Measurements from ENCODE around the gene CLASP1.

Gene CLASP1

DNA sequence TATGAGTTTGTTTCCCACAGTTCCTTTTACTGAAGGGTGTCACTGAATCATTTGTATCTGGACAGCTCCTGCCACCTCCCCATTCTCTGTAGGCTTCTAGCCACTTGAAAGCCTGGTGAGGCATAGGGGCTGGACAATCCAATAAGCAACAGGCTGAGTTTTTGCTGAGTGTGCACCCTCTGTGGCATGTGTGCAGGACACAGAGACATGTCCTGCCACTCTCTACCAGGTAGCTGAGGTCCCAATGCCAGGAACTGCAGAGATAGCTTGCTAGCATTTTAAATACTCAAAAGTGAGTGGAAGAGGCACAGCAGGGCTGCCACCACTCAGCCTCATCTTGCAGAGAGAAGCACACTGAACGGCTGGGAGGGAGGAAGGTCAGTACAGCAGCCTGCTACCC is 287.0 kb downstream of the CLASP1 start:
- H3K4me1 ChIP-seq: no peaks in the 10 kb centered on the region
- no peak overlapping the region for H3K9ac ChIP-seq
- H3K4me3 ChIP-seq: no peak overlapping the region
- no peak overlapping the region for H3K27ac ChIP-seq
- no peaks in the 10 kb centered on the region for H3K9me3 ChIP-seq (replicated peaks in 1 of 11)
- H3K4me2 ChIP-seq: no peak overlapping the region
- peaks cover 0 to 18% (median 7%) of the 10 kb centered on the region in 11 experiments; a peak in 11 of 22 replicates for H4K20me1 ChIP-seq
- H3K36me3 ChIP-seq: peaks cover 94 to 100% (median 99%) of the 10 kb centered on the region in 11 experiments
- H3K27me3 ChIP-seq: no peaks in the 10 kb centered on the region
- TF ChIP-seq Cebpa-rat (IDR thresholded peaks at IDR 0.05): no peak

DNA sequence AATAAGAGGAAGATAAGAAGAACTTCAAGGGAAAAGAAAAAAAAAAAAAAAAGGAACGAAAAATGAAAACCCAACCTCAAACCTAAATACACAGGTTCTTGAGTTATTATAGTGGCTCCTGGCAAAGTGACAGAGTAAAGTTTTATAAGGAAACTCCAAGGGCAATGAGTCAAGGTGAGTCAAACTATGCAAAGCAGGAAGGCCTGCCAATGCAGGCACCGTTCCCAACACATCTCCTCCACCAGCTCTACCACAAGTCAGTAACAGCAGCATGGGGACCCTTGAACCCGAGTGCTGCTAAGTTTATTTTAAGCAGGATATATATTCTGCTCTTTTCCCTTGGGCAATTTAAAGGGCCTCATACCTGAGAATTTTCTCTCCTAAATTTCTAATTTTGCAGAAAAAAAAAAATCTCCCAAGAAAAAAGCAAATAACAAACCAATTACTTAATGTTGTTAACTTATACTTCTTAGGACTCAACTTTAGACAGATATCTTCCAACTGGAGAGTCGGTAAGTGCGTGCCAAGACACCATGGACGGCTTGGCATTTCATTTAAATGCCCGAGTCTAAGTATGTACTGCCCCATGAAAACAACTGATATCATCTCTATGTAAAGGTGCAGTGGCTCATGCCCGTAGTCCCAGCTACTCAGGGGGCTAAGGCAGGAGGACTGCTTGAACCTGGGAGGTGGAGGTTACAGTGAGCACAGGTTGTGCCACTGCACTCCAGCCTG is 288.5 kb downstream of the CLASP1 start:
- Histone ChIP-seq H3K9ac (no peak overlapping the region), H3K9me3 (replicated peaks in 1 of 11) (no peaks in the 10 kb centered on the region), H4K20me1 (peaks cover 0 to 26% (median 9%) of the 10 kb centered on the region in 11 experiments; a peak in 15 of 22 replicates), H3K4me2 (no peak overlapping the region), H3K4me1 (no peaks in the 10 kb centered on the region), H3K27me3 (no peaks in the 10 kb centered on the region), H3K4me3 (no peak overlapping the region), H3K27ac (no peak overlapping the region), H3K36me3 (peaks cover 94 to 100% (median 98%) of the 10 kb centered on the region in 11 experiments)
- no peak for TF ChIP-seq Cebpa-rat (IDR thresholded peaks at IDR 0.05)

DNA sequence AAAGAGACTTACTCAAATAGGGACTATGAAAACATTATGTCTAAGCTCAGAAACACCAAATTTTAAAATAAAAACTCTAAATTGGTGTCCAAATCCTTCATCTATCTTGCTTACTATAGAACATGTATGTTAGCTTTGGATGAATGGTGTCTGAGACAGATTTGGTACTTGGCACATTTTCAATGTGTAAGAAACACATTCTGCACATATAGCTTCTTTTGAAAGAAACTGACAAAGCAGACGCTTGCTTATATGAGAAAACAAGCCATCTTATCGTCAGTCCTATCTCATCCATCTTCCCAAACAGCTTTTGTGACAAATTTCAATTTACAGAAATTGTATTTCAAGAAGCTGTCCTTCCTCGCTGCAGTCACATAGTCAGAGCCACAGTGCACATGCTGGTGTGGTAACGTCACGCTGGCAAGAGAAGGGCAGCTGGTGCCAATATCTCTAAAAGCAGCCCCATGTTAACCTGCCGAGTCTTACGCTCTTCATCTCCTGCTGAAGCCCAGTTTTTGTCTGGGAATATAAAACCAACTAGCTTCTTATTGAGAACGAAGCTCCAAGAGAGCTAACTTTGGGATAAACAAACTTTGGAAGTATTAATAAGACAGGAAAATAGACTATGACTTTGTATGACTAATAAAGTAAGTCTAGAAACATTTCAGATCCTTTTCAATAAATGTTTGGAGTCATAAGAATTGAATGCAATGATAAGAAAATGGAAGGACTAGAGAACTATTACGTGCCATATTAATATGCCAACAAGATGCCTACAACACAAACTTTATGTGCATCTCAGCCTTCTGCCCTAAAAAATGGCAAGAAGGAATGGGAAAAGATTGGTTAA is 289.3 kb downstream of the CLASP1 start:
- no peaks in the 10 kb centered on the region for H3K9me3 ChIP-seq (replicated peaks in 1 of 11)
- H3K4me3 ChIP-seq: no peak overlapping the region
- H4K20me1 ChIP-seq: peaks cover 0 to 30% (median 9%) of the 10 kb centered on the region in 11 experiments; a peak in 15 of 22 replicates
- no peak overlapping the region for H3K27ac ChIP-seq
- H3K4me1 ChIP-seq: no peaks in the 10 kb centered on the region
- H3K36me3 ChIP-seq: peaks cover 94 to 100% (median 98%) of the 10 kb centered on the region in 11 experiments
- TF ChIP-seq Cebpa-rat (IDR thresholded peaks at IDR 0.05): no peak
- no peak overlapping the region for H3K9ac ChIP-seq
- no peak overlapping the region for H3K4me2 ChIP-seq
- no peaks in the 10 kb centered on the region for H3K27me3 ChIP-seq

DNA sequence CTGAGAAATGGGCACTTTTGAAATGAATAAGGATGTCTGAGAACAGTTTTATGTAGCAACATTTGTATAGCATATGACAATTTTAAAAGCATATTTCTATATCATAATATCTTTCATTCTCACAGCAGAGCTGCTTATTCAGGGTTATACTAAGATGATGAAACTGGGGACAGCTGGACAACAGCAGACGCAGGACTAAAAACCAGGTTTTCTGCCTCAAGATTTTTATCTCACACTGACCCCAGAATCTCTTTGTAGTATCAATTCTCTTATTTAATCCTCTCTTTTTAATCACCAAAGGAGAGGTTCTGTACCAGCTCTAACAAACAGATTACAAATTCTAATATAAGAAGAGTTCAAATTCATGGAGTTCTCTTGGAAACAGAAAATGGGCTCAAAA is 290.1 kb downstream of the CLASP1 start:
- H3K9ac ChIP-seq: no peak overlapping the region
- H3K27ac ChIP-seq: no peak overlapping the region
- H3K4me2 ChIP-seq: no peak overlapping the region
- H3K36me3 ChIP-seq: peaks cover 94 to 100% (median 98%) of the 10 kb centered on the region in 11 experiments
- no peak overlapping the region for H3K4me3 ChIP-seq
- no peak for TF ChIP-seq Cebpa-rat (IDR thresholded peaks at IDR 0.05)
- no peaks in the 10 kb centered on the region for H3K4me1 ChIP-seq
- no peaks in the 10 kb centered on the region for H3K27me3 ChIP-seq
- no peaks in the 10 kb centered on the region for H3K9me3 ChIP-seq (replicated peaks in 1 of 11)
- peaks cover 0 to 34% (median 9%) of the 10 kb centered on the region in 11 experiments; a peak in 15 of 22 replicates for H4K20me1 ChIP-seq

DNA sequence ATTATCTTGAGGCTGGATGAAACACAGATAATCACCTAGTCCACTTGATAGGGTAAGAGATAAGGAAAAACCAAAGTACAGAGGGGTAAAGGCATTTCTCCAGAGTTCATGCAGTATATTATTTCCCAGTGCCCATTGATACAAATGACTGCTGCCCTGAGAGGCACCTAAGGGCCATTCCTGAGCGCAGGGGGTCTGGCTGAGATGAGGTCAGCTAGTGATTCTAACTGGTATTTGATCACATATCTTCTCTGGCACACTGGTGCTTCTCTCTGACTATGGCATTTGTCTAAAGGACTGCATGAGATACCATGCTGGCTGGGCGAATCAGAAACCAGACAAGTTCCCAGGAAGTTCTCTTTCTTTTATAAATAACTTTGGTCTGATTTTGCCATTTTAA is 291.0 kb downstream of the CLASP1 start:
- Histone ChIP-seq H4K20me1 (peaks cover 0 to 38% (median 9%) of the 10 kb centered on the region in 11 experiments; a peak in 15 of 22 replicates), H3K4me1 (no peaks in the 10 kb centered on the region), H3K27me3 (no peaks in the 10 kb centered on the region), H3K4me2 (no peak overlapping the region), H3K9ac (no peak overlapping the region), H3K9me3 (replicated peaks in 1 of 11) (no peaks in the 10 kb centered on the region), H3K36me3 (peaks cover 94 to 100% (median 98%) of the 10 kb centered on the region in 11 experiments), H3K27ac (no peak overlapping the region), H3K4me3 (no peak overlapping the region)
- no peak for TF ChIP-seq Cebpa-rat (IDR thresholded peaks at IDR 0.05)

DNA sequence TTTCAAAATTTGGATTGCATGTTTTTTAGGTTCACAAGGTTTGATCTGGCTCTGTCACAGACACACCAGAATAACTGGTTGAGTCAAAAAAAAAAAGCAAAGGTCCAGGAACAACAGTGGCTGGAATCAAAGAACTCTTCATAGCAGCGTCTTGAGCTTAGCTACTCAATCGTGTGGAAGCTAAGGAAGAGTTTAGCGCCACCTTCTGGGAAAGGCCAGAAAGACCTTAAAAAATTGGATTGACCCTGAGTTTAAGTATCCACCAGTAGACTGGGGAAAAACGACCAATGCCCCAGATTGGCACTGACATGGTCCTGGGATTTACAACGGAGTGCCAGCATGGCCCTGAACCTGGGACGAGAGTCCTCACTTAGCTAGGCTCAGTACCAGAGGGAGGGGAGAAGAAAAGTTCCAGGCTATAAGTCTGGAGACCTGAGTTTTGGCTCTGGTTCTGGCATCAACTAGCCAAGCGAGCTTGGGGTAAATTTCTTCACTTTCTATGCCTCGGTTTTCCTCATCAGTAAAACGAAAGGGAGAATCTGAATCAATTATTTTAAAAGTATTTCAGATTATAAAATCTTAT is 293.1 kb downstream of the CLASP1 start:
- TF ChIP-seq Cebpa-rat (IDR thresholded peaks at IDR 0.05): no peak
- H3K4me2 ChIP-seq: no peak overlapping the region
- peaks cover 94 to 100% (median 98%) of the 10 kb centered on the region in 11 experiments for H3K36me3 ChIP-seq

DNA sequence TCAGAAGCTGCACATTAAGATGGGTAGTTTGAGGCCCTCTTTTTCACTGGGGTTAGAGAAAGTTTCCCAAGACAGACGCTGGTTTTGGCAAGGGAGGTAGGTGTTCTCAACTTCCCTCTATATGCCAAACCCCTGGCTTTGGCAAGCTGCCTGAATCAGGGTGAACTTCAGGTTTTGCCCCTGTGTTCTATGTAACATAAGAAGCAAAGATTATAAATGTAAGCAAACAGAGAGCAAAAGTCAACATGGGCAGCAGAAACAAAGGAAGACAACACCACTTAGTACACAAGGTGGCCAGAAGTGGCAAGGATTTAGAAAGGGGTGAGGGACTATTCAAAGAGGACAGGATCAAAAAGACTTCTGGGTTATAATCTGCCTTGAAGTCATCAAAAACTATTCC is 293.8 kb downstream of the CLASP1 start:
- no peak for TF ChIP-seq Cebpa-rat (IDR thresholded peaks at IDR 0.05)
- no peak overlapping the region for H3K27ac ChIP-seq
- peaks cover 0 to 46% (median 7%) of the 10 kb centered on the region in 11 experiments; a peak in 13 of 22 replicates for H4K20me1 ChIP-seq
- no peak overlapping the region for H3K4me2 ChIP-seq
- H3K4me3 ChIP-seq: no peak overlapping the region
- peaks cover 94 to 100% (median 98%) of the 10 kb centered on the region in 11 experiments for H3K36me3 ChIP-seq
- no peaks in the 10 kb centered on the region for H3K27me3 ChIP-seq
- H3K9ac ChIP-seq: no peak overlapping the region
- H3K9me3 ChIP-seq (replicated peaks in 1 of 11): no peaks in the 10 kb centered on the region
- H3K4me1 ChIP-seq: no peaks in the 10 kb centered on the region

More for the DNA sequence above, 293.1 kb downstream of the CLASP1 start:
- Histone ChIP-seq H3K9ac (no peak overlapping the region), H4K20me1 (peaks cover 0 to 40% (median 7%) of the 10 kb centered on the region in 11 experiments; a peak in 14 of 22 replicates), H3K27me3 (no peaks in the 10 kb centered on the region), H3K9me3 (replicated peaks in 1 of 11) (no peaks in the 10 kb centered on the region), H3K4me1 (no peaks in the 10 kb centered on the region), H3K4me3 (no peak overlapping the region), H3K27ac (no peak overlapping the region)

DNA sequence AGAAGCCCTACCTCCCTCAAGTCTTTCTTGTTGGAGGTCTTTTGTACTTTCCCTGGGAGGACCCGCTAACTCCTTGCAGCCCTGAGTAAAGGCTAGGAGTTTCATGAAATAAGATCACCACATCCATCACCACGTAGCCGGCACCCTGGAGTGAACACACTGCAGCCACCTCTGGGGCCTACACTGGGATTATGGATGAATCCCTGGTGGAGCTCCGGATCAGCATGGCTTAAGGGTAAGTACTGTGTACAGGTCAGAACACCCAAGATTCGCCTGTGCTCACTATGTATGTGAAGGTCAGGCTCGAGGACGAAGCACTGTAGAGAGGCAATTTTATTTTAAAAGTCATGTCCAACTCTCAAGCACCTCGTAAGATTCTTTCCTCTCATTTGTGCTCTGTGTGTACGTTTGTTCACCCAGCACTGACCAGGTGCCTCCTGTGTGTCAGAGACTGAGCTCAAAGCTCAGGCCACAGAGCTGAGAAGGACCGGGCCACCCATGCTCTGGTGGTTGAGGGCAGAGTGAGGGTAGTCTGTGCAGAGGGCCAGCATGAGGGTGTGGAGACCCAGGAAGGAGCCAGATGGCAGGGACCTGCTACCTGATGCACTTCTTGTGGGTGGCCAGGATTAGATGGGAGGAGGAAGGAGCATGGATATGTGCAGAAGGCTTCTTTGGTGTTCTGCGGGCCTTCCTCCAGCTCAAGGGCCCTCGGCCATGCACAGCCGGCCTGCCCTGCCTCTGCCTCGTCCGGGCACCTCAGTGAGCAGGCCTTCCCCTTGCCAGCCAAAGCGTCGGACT is 297.5 kb downstream of the CLASP1 start:
- peaks cover 0 to 50% (median 4%) of the 10 kb centered on the region in 11 experiments; a peak in 10 of 22 replicates for H4K20me1 ChIP-seq
- no peaks in the 10 kb centered on the region for H3K9me3 ChIP-seq (replicated peaks in 1 of 11)
- H3K27me3 ChIP-seq: no peaks in the 10 kb centered on the region
- H3K4me2 ChIP-seq: no peak overlapping the region
- peaks cover 97 to 100% (median 98%) of the 10 kb centered on the region in 11 experiments for H3K36me3 ChIP-seq
- TF ChIP-seq Cebpa-rat (IDR thresholded peaks at IDR 0.05): no peak
- H3K4me1 ChIP-seq: no peaks in the 10 kb centered on the region
- H3K9ac ChIP-seq: no peak overlapping the region
- H3K27ac ChIP-seq: no peak overlapping the region
- no peak overlapping the region for H3K4me3 ChIP-seq

Data from BLaER1 treated with 17β-estradiol and CSF1 and Interleukin-3, amounts not matched to agents 10 nM and 100 nM (cell line).